ENCODE data around the gene EMID1.
A peak's percentile ranks its signal among the peaks of the same experiment; 100 is the strongest.

The EMID1 gene

GRCh38 chr22:29195118-29195963 is 10.4 kb upstream of the EMID1 start:
- DNase-seq, result no peak

GRCh38 chr22:29195964-29196666 is 9.6 kb upstream of the EMID1 start:
- DNase-seq, result no peak

GRCh38 chr22:29197096-29197495 is 8.6 kb upstream of the EMID1 start:
- no peak for DNase-seq

- DNase-seq, result no peak
Observed at GRCh38 chr22:29198240-29198639, 7.5 kb upstream of the EMID1 start.

- no peak for DNase-seq
Observed at GRCh38 chr22:29199702-29200400, 5.8 kb upstream of the EMID1 start.

GRCh38 chr22:29200901-29201300 is 4.8 kb upstream of the EMID1 start:
- no peak for DNase-seq

GRCh38 chr22:29201782-29202181 is 3.9 kb upstream of the EMID1 start:
- DNase-seq, result no peak

GRCh38 chr22:29202212-29203192 is 3.2 kb upstream of the EMID1 start:
- DNase-seq, result peak; percentile 35 to 84

GRCh38 chr22:29203488-29204454 is 1.9 kb upstream of the EMID1 start:
- no peak for DNase-seq

- DNase-seq, result no peak
Observed at GRCh38 chr22:29204455-29205183, 1.1 kb upstream of the EMID1 start.

- DNase-seq, result no peak
Observed at GRCh38 chr22:29205252-29205593, 473 bp upstream of the EMID1 start.

GRCh38 chr22:29206372-29207242 is 911 bp downstream of the EMID1 start:
- DNase-seq, result no peak

- no peak for DNase-seq
Observed at GRCh38 chr22:29207243-29207550, 1.5 kb downstream of the EMID1 start.

GRCh38 chr22:29207562-29208501 is 2.1 kb downstream of the EMID1 start:
- DNase-seq, result no peak

- no peak for DNase-seq
Observed at GRCh38 chr22:29208502-29208862, 2.8 kb downstream of the EMID1 start.

- DNase-seq, result no peak
Observed at GRCh38 chr22:29208879-29209623, 3.4 kb downstream of the EMID1 start.

GRCh38 chr22:29209624-29209929 is 3.9 kb downstream of the EMID1 start:
- DNase-seq, result no peak

GRCh38 chr22:29211066-29211465 is 5.4 kb downstream of the EMID1 start:
- no peak for DNase-seq

Measured in bone marrow (tissue), 2 donors.